NB4 (cell line): ENCODE data around the gene ZNFX1.

Experiments used
- DNase-seq: peaks from one replicate; pipeline ENCODE4 v3.0.0; 2010; ENCODE audit warnings: low read depth
- H3K4me3 ChIP-seq: one replicate; pipeline ENCODE4 v1.5.1; 2011; ENCODE audit warnings: mild to moderate bottlenecking, low read depth, low read length, moderate library complexity
- MYC ChIP-seq: IDR thresholded peaks from 2 replicates; pipeline ENCODE4 v1.6.1; 2011; ENCODE audit warnings: low read depth, low read length
- POLR2A ChIP-seq: IDR thresholded peaks from 2 replicates; pipeline ENCODE4 v1.6.1; 2011; ENCODE audit warnings: mild to moderate bottlenecking; ENCODE audit not compliant: insufficient read length; ENCODE audit errors: extremely low read depth
- TF ChIP-seq, protein P1 (sequence below): IDR thresholded peaks from one replicate; pipeline ENCODE4 v1.5.1; 2012; ENCODE audit warnings: low read depth, low read length
- TF ChIP-seq, protein P2 (sequence below): IDR thresholded peaks from 2 replicates; pipeline ENCODE4 v1.6.1; 2011; ENCODE audit warnings: low read depth, low read length

ZNFX1 gene

DNA sequence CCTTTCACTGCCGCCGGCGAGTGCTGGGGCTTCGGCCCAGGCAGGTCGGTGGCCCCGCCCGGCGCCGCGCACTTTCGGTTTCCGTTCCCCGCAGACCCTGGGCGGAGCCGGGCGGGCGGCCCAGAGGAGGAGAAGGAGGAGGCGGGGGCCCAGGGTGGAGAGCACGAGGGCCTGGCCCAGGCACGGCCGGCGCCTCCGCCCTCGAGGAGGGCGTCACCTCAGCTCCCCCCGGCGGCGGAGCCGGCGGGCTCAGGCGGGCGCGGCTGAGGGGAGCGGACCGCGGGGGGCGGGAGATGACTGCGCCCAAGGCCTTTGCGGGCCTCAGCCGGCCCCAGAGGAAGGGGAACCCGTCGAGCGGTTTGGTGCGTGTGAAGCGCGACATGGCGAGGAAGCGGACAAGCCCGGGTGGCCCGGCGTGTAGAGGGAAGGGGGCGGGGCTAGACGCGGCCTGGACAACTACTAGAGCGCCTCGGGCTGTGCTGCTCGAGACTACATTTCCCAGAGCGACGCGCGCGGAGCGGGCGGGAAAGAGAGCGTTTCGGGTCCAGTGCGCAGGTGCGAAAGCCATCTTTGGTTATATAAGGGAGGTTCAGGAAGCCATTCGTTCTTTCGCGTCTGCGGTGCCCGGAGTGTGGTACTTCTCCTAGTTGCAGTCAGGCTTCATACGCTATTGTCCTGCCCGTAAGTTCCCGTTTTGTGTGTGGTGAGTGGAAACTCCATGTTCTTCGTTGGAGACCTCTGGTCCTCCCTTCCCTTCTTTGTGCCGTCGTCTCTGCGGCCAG is at the start of gene ZNFX1:
TSS of gene ZNFX1 (minus strand) at position 22 of the 782 bp plus-strand sequence. CDS start 2,218 bp downstream, outside the sequence.
- peak; percentile 99 for DNase-seq
- peak within 1 kb of the TSS; percentile 97 for H3K4me3 ChIP-seq
- TF ChIP-seq, protein P1, sequence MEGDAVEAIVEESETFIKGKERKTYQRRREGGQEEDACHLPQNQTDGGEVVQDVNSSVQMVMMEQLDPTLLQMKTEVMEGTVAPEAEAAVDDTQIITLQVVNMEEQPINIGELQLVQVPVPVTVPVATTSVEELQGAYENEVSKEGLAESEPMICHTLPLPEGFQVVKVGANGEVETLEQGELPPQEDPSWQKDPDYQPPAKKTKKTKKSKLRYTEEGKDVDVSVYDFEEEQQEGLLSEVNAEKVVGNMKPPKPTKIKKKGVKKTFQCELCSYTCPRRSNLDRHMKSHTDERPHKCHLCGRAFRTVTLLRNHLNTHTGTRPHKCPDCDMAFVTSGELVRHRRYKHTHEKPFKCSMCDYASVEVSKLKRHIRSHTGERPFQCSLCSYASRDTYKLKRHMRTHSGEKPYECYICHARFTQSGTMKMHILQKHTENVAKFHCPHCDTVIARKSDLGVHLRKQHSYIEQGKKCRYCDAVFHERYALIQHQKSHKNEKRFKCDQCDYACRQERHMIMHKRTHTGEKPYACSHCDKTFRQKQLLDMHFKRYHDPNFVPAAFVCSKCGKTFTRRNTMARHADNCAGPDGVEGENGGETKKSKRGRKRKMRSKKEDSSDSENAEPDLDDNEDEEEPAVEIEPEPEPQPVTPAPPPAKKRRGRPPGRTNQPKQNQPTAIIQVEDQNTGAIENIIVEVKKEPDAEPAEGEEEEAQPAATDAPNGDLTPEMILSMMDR: peak; percentile 8
- TF ChIP-seq MYC (peak; percentile 94), POLR2A (peak; percentile 100)
- TF ChIP-seq, protein P2, sequence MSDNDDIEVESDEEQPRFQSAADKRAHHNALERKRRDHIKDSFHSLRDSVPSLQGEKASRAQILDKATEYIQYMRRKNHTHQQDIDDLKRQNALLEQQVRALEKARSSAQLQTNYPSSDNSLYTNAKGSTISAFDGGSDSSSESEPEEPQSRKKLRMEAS: peak; percentile 73

DNA sequence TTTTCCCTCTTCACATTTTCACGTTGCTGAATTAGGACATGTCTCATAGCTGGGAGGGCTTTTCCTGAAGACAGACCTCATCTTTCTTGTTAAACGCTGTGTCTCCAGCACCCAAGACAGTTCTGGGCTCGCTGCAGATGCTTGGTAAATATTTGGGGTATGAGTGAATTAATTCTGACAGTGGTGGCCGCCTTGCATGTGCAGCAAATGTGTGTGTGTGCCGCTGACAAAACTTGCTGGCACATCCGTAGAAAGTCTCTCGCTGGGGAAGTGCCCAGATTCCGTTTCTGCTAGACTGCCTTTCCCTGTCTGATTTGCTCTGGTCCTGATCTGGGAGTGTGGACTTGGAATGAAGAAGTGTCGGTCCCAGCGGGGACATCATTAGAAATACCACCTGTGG is 48.2 kb upstream of the ZNFX1 start:
- H3K4me3 ChIP-seq: no peak overlapping the region
- TF ChIP-seq POLR2A: no peak
- TF ChIP-seq MYC: no peak
- TF ChIP-seq, protein P2: no peak
- TF ChIP-seq, protein P1: no peak
- no peak for DNase-seq

DNA sequence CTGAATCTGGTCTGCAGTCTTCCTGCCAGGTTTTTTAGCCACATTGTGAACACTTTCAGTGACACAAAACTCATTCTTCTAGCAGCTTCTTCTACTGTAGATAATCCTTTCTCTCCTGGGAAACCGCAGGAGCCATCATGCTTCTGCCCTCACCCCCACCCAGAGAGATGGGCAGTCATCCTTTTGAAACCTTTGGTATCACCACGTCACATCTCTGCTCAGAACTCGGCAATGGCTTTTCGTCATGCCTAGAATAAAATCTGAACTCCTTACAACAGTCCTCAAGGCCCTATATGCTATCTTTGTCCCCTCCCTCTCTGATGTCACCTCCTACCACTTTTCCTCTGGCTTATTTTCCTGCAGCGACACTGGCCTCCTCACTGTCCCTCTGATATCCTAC is 46.4 kb upstream of the ZNFX1 start:
- H3K4me3 ChIP-seq: no peak overlapping the region
- TF ChIP-seq, protein P1: no peak
- TF ChIP-seq MYC (no peak), POLR2A (no peak)
- TF ChIP-seq, protein P2: no peak
- DNase-seq: no peak

DNA sequence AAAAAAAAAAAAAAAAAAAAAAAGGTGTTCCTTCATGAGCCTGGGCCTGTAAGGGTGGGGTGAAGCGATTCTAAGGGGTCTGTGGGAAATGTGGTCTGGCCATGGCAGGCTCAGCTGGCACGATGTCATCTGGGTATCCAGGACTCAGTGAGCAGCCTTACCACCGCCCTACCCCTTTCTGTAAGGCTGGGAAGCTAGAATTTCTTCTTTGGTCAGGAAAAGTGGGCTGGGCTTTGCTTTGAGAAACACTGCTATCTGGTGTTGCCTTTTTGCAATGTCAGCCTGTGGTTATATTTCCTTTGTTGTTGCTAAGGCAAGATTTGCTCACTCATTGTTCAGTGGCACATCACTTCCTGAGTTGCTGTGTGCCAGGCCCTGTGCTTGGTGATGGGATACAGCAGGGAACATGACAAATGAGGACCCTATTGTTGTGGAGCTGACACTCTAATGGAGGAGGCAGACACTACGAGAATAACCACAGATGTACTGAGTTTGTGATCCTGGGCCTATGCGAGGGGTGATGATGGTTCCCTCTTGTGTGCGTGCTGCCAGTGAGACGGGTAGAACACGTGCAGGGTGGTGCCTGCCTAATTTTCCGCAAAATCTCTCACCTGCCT is 45.9 kb upstream of the ZNFX1 start:
- H3K4me3 ChIP-seq: no peak overlapping the region
- TF ChIP-seq MYC (no peak), POLR2A (no peak)
- TF ChIP-seq, protein P2: 0 out of 2 replicates have a peak, but pooled peaks have one; percentile 19
- TF ChIP-seq, protein P1: peak; percentile 25
- peak; percentile 70 for DNase-seq

DNA sequence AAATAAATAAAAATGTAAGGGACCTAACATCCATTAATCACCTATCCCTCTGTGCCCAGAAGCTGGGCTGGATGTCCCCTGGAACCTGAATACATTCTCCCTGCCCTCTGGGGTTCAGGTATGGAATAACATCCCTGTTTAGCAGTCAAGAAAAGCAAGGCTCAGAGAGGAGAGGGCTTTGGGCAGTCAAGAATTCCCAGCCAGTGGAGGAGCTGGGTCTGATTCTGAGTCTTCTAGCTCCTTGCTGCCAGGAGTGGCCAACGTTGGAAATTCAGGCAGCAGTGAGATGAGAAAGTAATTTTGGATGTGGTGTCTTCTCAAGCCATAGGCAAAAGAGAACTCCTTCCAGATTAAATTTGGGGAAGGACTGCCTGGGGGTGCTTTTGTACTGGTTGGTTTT is 42.6 kb upstream of the ZNFX1 start:
- TF ChIP-seq, protein P2: no peak
- TF ChIP-seq POLR2A (no peak), MYC (no peak)
- TF ChIP-seq, protein P1: no peak
- DNase-seq: peak; percentile 28
- H3K4me3 ChIP-seq: no peak overlapping the region
